K562 (cell line): ENCODE results near the gene ZBTB39. TPM values are rescaled to one million over a fixed set of nuclear protein-coding genes. Genes with fewer than 3 reads are reported as not detected.
A peak's percentile ranks its signal among the peaks of the same experiment; 100 is the strongest.
"Not testable (repeated sequence)": the region's sequence is repeated elsewhere in the genome, so short reads cannot be mapped to it uniquely, and the experiment has no call there.

Experiments used
- ATAC-seq: fragments of 200-7000 bp; cut with Tn5 transposase; 3 replicates; pipeline ENCODE4 v1.9.1; 2020; ENCODE audit warnings: moderate library complexity
- BruUV-seq: library from RNA; stranded (reverse); fragments of 400-500 nt; replicated peaks from 2 replicates; lab custom pipeline; 2021; lab: Mats Ljungman, UMichigan
- CTCF ChIA-PET: fragments of 300-600 bp; formaldehyde crosslinking; extraction: SDS; loops from one replicate; lab custom pipeline; 2021; ENCODE audit warnings: low intra/inter-chr PET ratio; lab: Yijun Ruan, JAX
- POLR2A ChIA-PET: fragments of 300-600, 350-650 bp; sonication (Branson Sonifier 250); formaldehyde crosslinking; extraction: SDS; loops from one replicate; lab custom pipeline; 2021; ENCODE audit warnings: antibody characterized with exemption, inconsistent platforms; lab: Yijun Ruan, JAX
- DNase-seq, 4 experiments: peaks; one replicate each; pipeline versions ENCODE4 v3.0.0 to v3.0.0-alpha.2; 2011 to 2018; ENCODE audit warnings: low spot score in 3 of 4, mixed read lengths in 3 of 4; ENCODE audit errors: extremely low read depth in 1 of 4
- FAIRE-seq: peaks from 2 replicates; lab custom pipeline; 2011; peaks lifted over from hg19 to GRCh38; lab: Jason Lieb, UNC
- H2AFZ ChIP-seq: 2 replicates; pipeline ENCODE4 v1.6.0; 2011; ENCODE audit warnings: low read depth, low read length, control low read depth, inconsistent platforms
- H3K27ac ChIP-seq: fragments of 200-600 bp; 3 replicates; pipeline ENCODE4 v1.8.0; 2011; ENCODE audit warnings: low read depth, mild to moderate bottlenecking, control low read depth, inconsistent platforms, low read length, moderate library complexity, mixed read lengths; ENCODE audit errors: extremely low read depth
- H3K27me3 ChIP-seq, 2 experiments: fragments of 300-600 bp in 1 of 2; 2 replicates in 1 of 2; 3 replicates in 1 of 2; pipeline versions ENCODE4 v1.6.0 to v1.8.0; 2011; ENCODE audit warnings: inconsistent platforms in 2 of 2, low read length in 2 of 2, mild to moderate bottlenecking in 1 of 2, mixed read lengths in 1 of 2, moderate library complexity in 1 of 2; ENCODE audit not compliant: control insufficient read depth in 2 of 2, insufficient read depth in 2 of 2
- H3K36me3 ChIP-seq: fragments of 300-600 bp; 3 replicates; pipeline ENCODE4 v1.8.0; 2011; ENCODE audit warnings: mild to moderate bottlenecking, low read length, inconsistent platforms; ENCODE audit not compliant: control insufficient read depth, insufficient read depth
- H3K4me1 ChIP-seq, 2 experiments: fragments of 200-600 bp in 1 of 2; replicated peaks in 1 of 2; 2 replicates in 1 of 2; 3 replicates in 1 of 2; pipeline versions ENCODE4 v1.5.1 to v1.8.0; 2011; ENCODE audit warnings: inconsistent platforms in 2 of 2, low read length in 2 of 2, mild to moderate bottlenecking in 1 of 2, mixed read lengths in 1 of 2, moderate library complexity in 1 of 2; ENCODE audit not compliant: control insufficient read depth in 2 of 2, insufficient read depth in 2 of 2
- H3K4me2 ChIP-seq: 2 replicates; pipeline ENCODE4 v1.6.1; 2011; ENCODE audit warnings: low read length, control low read depth, inconsistent platforms, mixed read lengths; ENCODE audit not compliant: insufficient read depth
- H3K4me3 ChIP-seq: fragments of 200-600 bp; sonication (generic), shearing (Covaris generic); 2 replicates; pipeline ENCODE4 v1.5.1; 2016; ENCODE audit warnings: control low read depth, inconsistent platforms
- H3K79me2 ChIP-seq: fragments of 200-600 bp; 3 replicates; pipeline ENCODE4 v1.8.0; 2011; ENCODE audit warnings: low read length, inconsistent platforms; ENCODE audit not compliant: control insufficient read depth, insufficient read depth
- H3K9ac ChIP-seq, 2 experiments: 2 replicates each; pipeline versions ENCODE4 v1.6.0 to v1.6.1; 2011; ENCODE audit warnings: low read depth in 2 of 2, low read length in 2 of 2, control low read depth in 1 of 2, inconsistent platforms in 1 of 2, mild to moderate bottlenecking in 1 of 2, mixed read lengths in 1 of 2; ENCODE audit not compliant: insufficient read depth in 1 of 2
- H3K9me1 ChIP-seq: one replicate; pipeline ENCODE4 v1.6.0; 2011; ENCODE audit warnings: inconsistent platforms, mild to moderate bottlenecking, low read length, moderate library complexity; ENCODE audit not compliant: control insufficient read depth, insufficient read depth
- H3K9me3 ChIP-seq: replicated peaks from 2 replicates; pipeline ENCODE4 v1.5.1; 2011; ENCODE audit warnings: low read depth, low read length, inconsistent platforms; ENCODE audit not compliant: control insufficient read depth, insufficient read depth
- H4K20me1 ChIP-seq: replicated peaks from 2 replicates; pipeline ENCODE4 v1.6.1; 2011; ENCODE audit warnings: low read length, inconsistent platforms, mixed read lengths; ENCODE audit not compliant: control insufficient read depth, insufficient read depth
- BCOR ChIP-seq: fragments of 450-650 bp; IDR thresholded peaks from 2 replicates; pipeline ENCODE4 v1.6.1; 2016
- KDM1A ChIP-seq, 2 experiments: fragments of 450-650 bp; IDR thresholded peaks; 2 replicates each; pipeline ENCODE4 v1.6.1; 2016; ENCODE audit warnings: mild to moderate bottlenecking in 2 of 2
- KLF1 ChIP-seq: fragments of 450-650 bp; IDR thresholded peaks from 2 replicates; pipeline ENCODE4 v1.6.1; 2016; ENCODE audit warnings: missing genetic modification characterization, missing compliant biosample characterization
- ZNF146 ChIP-seq: IDR thresholded peaks from one replicate; pipeline ENCODE4 v1.6.1; 2018; ENCODE audit warnings: missing compliant biosample characterization; ENCODE audit not compliant: unreplicated experiment
- WGBS: fragments of 100-300 bp; shearing (Covaris generic); methylation state at CpG from one replicate; pipeline ENCODE4 v1.1.6; 2016; ENCODE audit warnings: low coverage, mixed read lengths; ENCODE audit not compliant: insufficient coverage; ENCODE audit errors: missing lambda C conversion rate; 5-methylcytosine and 5-hydroxymethylcytosine counted together
- in situ Hi-C: fragments of 300-500 bp; cut with MboI; formaldehyde crosslinking; loops from 4 replicates; pipeline ENCODE4 v1.15.0; 2018; ENCODE audit warnings: inconsistent platforms, mixed read lengths
- intact Hi-C: fragments of 100-400 bp; cut with micrococcal nuclease; formaldehyde crosslinking; loops from 2 replicates; pipeline ENCODE4 v1.14.2; 2022
- polyA plus RNA-seq, 8 experiments: library from polyadenylated mRNA; depleted of rRNA in 4 of 8; stranded (reverse) in 5 of 8; unstranded in 3 of 8; fragments of >200 nt; fragmentation: Nextera tagmentation in 2 of 8; fragmentation: Illumina TruSeq in 1 of 8; extraction: Ambion mirVana in 2 of 8; extraction: Trizol in 1 of 8; gene quantifications; 2 replicates each; pipeline versions ENCODE4 v1.2.1 to v1.2.3, GENCODE V29; 2011 to 2014; ENCODE audit warnings: inconsistent platforms in 1 of 8, missing spikeins in 1 of 8
- total RNA-seq, 7 experiments: library from RNA; depleted of rRNA in 6 of 7; stranded (reverse); fragments of >200 nt in 6 of 7; fragmentation: Illumina TruSeq in 2 of 7; extraction: Trizol in 2 of 7; gene quantifications; 2 replicates each; pipeline versions ENCODE4 v1.2.1 to v1.2.3, GENCODE V29; 2011 to 2021; ENCODE audit warnings: low replicate concordance in 1 of 7
- TF ChIP-seq, protein P1 (sequence below), 2 experiments: fragments of 450-650 bp in 1 of 2; sonication (generic) in 1 of 2; formaldehyde crosslinking in 1 of 2; IDR thresholded peaks in 1 of 2; conservative IDR thresholded peaks in 1 of 2; 2 replicates each; pipeline versions ENCODE4 v1.6.1 to v1.8.1; 2016 to 2023; ENCODE audit warnings: mild to moderate bottlenecking in 2 of 2, moderate library complexity in 2 of 2, inconsistent platforms in 1 of 2, missing genetic modification reagents in 1 of 2

ZBTB39 gene
- total and polyA plus RNA-seq, 9 of the 15 experiments (the other 6 are each of a cell fraction or from before 2014, with no cell fraction given): 3.3 to 13.3 (median 8.6) TPM

DNA sequence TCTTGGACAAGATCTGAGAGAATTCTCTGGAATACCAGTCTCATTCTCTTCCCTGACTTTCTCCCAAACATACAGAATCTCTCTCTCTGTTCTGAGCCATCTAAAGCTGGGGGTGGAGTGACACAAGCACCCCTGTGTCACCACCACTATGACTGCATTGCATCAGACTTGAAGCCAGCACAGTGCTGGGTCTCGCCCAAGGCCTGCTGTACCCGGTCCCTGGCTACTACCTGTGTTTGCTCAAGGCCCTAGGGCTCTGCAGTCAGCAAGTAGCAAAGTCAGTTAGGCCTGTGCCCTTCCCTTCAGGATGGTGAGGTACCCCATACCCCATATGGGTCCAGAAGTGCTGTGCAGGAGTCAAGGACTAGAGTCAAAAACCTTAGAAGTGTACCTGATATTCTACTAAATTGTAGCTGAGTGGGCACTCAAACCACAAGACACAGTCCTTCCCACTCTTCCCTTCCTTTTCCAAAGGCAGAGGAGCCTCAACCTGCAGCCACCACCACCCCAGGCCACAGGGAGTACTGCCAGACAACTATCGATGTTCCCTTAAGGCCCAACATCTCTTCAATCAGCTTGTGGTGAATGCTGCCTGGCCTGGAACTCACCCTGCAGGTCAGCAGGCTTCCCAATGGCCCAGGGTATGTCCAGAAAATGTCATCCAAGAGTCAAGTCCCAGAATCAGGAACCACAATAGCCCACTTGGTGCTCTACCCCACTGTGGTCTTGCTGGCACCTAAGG is 27.8 kb downstream of the ZBTB39 start:
- no peaks in the 10 kb centered on the region for H3K9me3 ChIP-seq
- peak; percentile 47; the same call in 2 of the 3 replicates for ATAC-seq
- no peaks in the 10 kb centered on the region for H3K36me3 ChIP-seq
- in situ Hi-C loops (no loop called here), intact Hi-C loops (no loop called here)
- no TSS peak for BruUV-seq
- 0 out of 5 replicates have a peak, but pooled peaks cover 0 to 3% of the 10 kb centered on the region in 2 experiments for H3K4me1 ChIP-seq
- H3K4me2 ChIP-seq: no peak overlapping the region
- H3K9ac ChIP-seq: peak overlapping the region in 1 of 2 experiments; percentile 52; a peak in 1 of 4 replicates
- WGBS: 47% methylated on average over 2 of the region's 3 CpGs
- no peaks in the 10 kb centered on the region for H3K9me1 ChIP-seq
- H2AFZ ChIP-seq: no peak overlapping the region
- no peak overlapping the region for H3K27ac ChIP-seq
- ChIA-PET POLR2A (interaction anchor here (0.7 to 1.3 kb wide), 2 partner anchors 207 to 546 kb away, joined by 3 read pairs; no protein-coding TSS in a partner anchor), CTCF (no interaction called here)
- H3K79me2 ChIP-seq: no peaks in the 10 kb centered on the region
- H3K27me3 ChIP-seq: no peaks in the 10 kb centered on the region
- TF ChIP-seq KLF1: no peak
- TF ChIP-seq, protein P1, sequence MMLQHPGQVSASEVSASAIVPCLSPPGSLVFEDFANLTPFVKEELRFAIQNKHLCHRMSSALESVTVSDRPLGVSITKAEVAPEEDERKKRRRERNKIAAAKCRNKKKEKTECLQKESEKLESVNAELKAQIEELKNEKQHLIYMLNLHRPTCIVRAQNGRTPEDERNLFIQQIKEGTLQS (IDR thresholded peaks at IDR 0.05): peak; percentile 17; the same call in 1 of the 2 replicates
- TF ChIP-seq, protein P1 (CRISPR knock-in tag; conservative IDR thresholded peaks at IDR 0.05): no peak
- H4K20me1 ChIP-seq: no peaks in the 10 kb centered on the region
- H3K4me3 ChIP-seq: no peak overlapping the region
- no peak for FAIRE-seq
- no peak for DNase-seq

DNA sequence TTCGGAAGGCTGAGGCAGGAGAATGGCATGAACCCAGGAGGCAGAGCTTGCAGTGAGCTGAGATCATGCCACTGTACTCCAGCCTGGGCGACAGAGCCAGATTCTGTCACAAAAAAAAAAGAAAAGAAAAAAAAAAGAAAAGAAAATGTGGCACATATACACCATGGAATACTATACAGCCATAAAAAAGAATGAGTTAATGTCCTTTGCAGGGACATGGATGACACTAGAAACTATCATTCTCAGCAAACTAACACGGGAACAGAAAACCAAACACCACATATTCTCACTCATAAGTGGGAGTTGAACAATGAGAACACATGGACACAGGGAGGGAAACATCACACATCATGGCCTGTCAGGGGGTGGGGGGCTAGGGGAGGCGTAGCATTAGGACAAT is 29.0 kb downstream of the ZBTB39 start:
- TF ChIP-seq BCOR (peak; percentile 82), ZNF146 (CRISPR knock-in tag) (peak; percentile 94), KDM1A (IDR thresholded peaks at IDR 0.05) (0 out of 4 replicates have a peak, but pooled peaks of 1 of the 2 experiments have one; percentile 31)
- H3K36me3 ChIP-seq, H4K20me1 ChIP-seq, H3K79me2 ChIP-seq, H3K9ac ChIP-seq, H3K27me3 ChIP-seq, BruUV-seq, H3K4me3 ChIP-seq, H3K4me2 ChIP-seq, H3K4me1 ChIP-seq, DNase-seq, intact Hi-C loops, CTCF ChIA-PET, H3K9me3 ChIP-seq, in situ Hi-C loops, H3K9me1 ChIP-seq, H3K27ac ChIP-seq, ATAC-seq, POLR2A ChIA-PET, FAIRE-seq, H2AFZ ChIP-seq: not testable (repeated sequence)
- 18% methylated on average over 2 of the region's 4 CpGs for WGBS
